ENCODE data around the gene SERPINB6.

GRCh38 chr6:2909718-2910117 lies 61.6 kb downstream of the SERPINB6 start:
- TF ChIP-seq CTCF (IDR thresholded peaks at IDR 0.05): no peak
- no peak for TF ChIP-seq POLR2AphosphoS5 (IDR thresholded peaks at IDR 0.05)
- TF ChIP-seq POLR2A (IDR thresholded peaks at IDR 0.05): no peak
- TF ChIP-seq EP300 (IDR thresholded peaks at IDR 0.05): no peak

Data from stomach (tissue), 4 donors.